CD4-positive, alpha-beta T cell treated with Interleukin-10 for 1 hour (primary cell): Measurements from ENCODE around the gene TRPC6.
"Not testable (repeated sequence)": the region's sequence is repeated elsewhere in the genome, so short reads cannot be mapped to it uniquely, and the experiment has no call there.

Experiments used
- DNase-seq: peaks from one replicate; pipeline ENCODE4 v3.0.0-alpha.2; 2020

The TRPC6 gene

GRCh38 chr11:101516546-101516945 is 67.3 kb downstream of the TRPC6 start:
- no peak for DNase-seq

- DNase-seq = no peak
These were observed 72.7 kb downstream of the TRPC6 start for GRCh38 chr11:101511065-101511464.

GRCh38 chr11:101510591-101510990 is 73.2 kb downstream of the TRPC6 start:
- DNase-seq = no peak

GRCh38 chr11:101509922-101510321 is 73.9 kb downstream of the TRPC6 start:
- DNase-seq = no peak

GRCh38 chr11:101508370-101508769 is 75.4 kb downstream of the TRPC6 start:
- no peak for DNase-seq

GRCh38 chr11:101498891-101499290 is 84.9 kb downstream of the TRPC6 start:
- no peak for DNase-seq

- DNase-seq = no peak
These were observed 86.5 kb downstream of the TRPC6 start for GRCh38 chr11:101497291-101497690.

GRCh38 chr11:101487775-101488174 is 96.0 kb downstream of the TRPC6 start:
- DNase-seq = no peak

GRCh38 chr11:101482556-101483124 is 101.2 kb downstream of the TRPC6 start:
- no peak for DNase-seq

- DNase-seq = no peak
These were observed 105.0 kb downstream of the TRPC6 start for GRCh38 chr11:101478587-101479369.

GRCh38 chr11:101477926-101478325 is 105.9 kb downstream of the TRPC6 start:
- DNase-seq = no peak

- DNase-seq = no peak
These were observed 107.6 kb downstream of the TRPC6 start for GRCh38 chr11:101476191-101476590.

- DNase-seq = no peak
These were observed 108.1 kb downstream of the TRPC6 start for GRCh38 chr11:101475699-101476098.

- no peak for DNase-seq
These were observed 109.1 kb downstream of the TRPC6 start for GRCh38 chr11:101474666-101475065.

GRCh38 chr11:101470881-101471520 is 112.8 kb downstream of the TRPC6 start:
- no peak for DNase-seq

- DNase-seq = no peak
These were observed 113.4 kb downstream of the TRPC6 start for GRCh38 chr11:101470419-101470818.

- DNase-seq = no peak
These were observed 117.5 kb downstream of the TRPC6 start for GRCh38 chr11:101466352-101466751.

GRCh38 chr11:101464388-101464787 is 119.4 kb downstream of the TRPC6 start:
- DNase-seq = not testable (repeated sequence)

- no peak for DNase-seq
These were observed 124.8 kb downstream of the TRPC6 start for GRCh38 chr11:101459020-101459419.

- no peak for DNase-seq
These were observed 125.6 kb downstream of the TRPC6 start for GRCh38 chr11:101458161-101458560.

- no peak for DNase-seq
These were observed 127.0 kb downstream of the TRPC6 start for GRCh38 chr11:101456812-101457211.

- no peak for DNase-seq
These were observed 130.1 kb downstream of the TRPC6 start for GRCh38 chr11:101453682-101454081.

- DNase-seq = no peak
These were observed 134.8 kb downstream of the TRPC6 start for GRCh38 chr11:101448881-101449442.

GRCh38 chr11:101446726-101447125 is 137.1 kb downstream of the TRPC6 start:
- DNase-seq = no peak
